ENCODE measurements around the gene GPC5.

The GPC5 gene

GRCh38 chr13:91516799-91517198, 118.4 kb downstream of the GPC5 start:
- H3K27ac ChIP-seq, result no peak overlapping the region
- DNase-seq (ENCODE audit: low spot score), result no peak
- no peak for TF ChIP-seq CTCF (IDR thresholded peaks at IDR 0.05)
- H3K4me3 ChIP-seq, result no peak overlapping the region

- TF ChIP-seq CTCF (IDR thresholded peaks at IDR 0.05), result no peak
- Histone ChIP-seq H3K4me3 (no peak overlapping the region), H3K27ac (no peak overlapping the region)
- DNase-seq (ENCODE audit: low spot score), result no peak
Measured at GRCh38 chr13:91520952-91521351, 122.5 kb downstream of the GPC5 start.

- DNase-seq (ENCODE audit: low spot score), result no peak
- H3K27ac ChIP-seq, result no peak overlapping the region
Measured at GRCh38 chr13:91523116-91523515, 124.7 kb downstream of the GPC5 start.

GRCh38 chr13:91526543-91527033, 128.2 kb downstream of the GPC5 start:
- H3K4me3 ChIP-seq, result no peak overlapping the region
- no peak overlapping the region for H3K27ac ChIP-seq
- no peak for DNase-seq (ENCODE audit: low spot score)
- no peak for TF ChIP-seq CTCF (IDR thresholded peaks at IDR 0.05)

More at GRCh38 chr13:91523116-91523515, 124.7 kb downstream of the GPC5 start:
- H3K4me3 ChIP-seq, result no peak overlapping the region
- no peak for TF ChIP-seq CTCF (IDR thresholded peaks at IDR 0.05)

GRCh38 chr13:91529739-91530482, 131.5 kb downstream of the GPC5 start:
- H3K27ac ChIP-seq, result no peak overlapping the region
- no peak for DNase-seq (ENCODE audit: low spot score)
- H3K4me3 ChIP-seq, result no peak overlapping the region
- TF ChIP-seq CTCF (IDR thresholded peaks at IDR 0.05), result no peak

GRCh38 chr13:91531646-91532045, 133.2 kb downstream of the GPC5 start:
- H3K4me3 ChIP-seq, result no peak overlapping the region
- TF ChIP-seq CTCF (IDR thresholded peaks at IDR 0.05), result no peak
- no peak overlapping the region for H3K27ac ChIP-seq
- DNase-seq (ENCODE audit: low spot score), result no peak

- no peak for TF ChIP-seq CTCF (IDR thresholded peaks at IDR 0.05)
- H3K4me3 ChIP-seq, result no peak overlapping the region
- no peak overlapping the region for H3K27ac ChIP-seq
- no peak for DNase-seq (ENCODE audit: low spot score)
Measured at GRCh38 chr13:91533354-91533753, 134.9 kb downstream of the GPC5 start.
